NK-92 (cell line): ENCODE measurements around the gene GUCA1A.
A peak's percentile ranks its signal among the peaks of the same experiment; 100 is the strongest.
"Not testable (repeated sequence)": the region's sequence is repeated elsewhere in the genome, so short reads cannot be mapped to it uniquely, and the experiment has no call there.

ENCODE experiments used
- DNase-seq: peaks from one replicate; lab custom pipeline; 2025; ENCODE audit not compliant: unreplicated experiment; lab: John Stamatoyannopoulos, UW

GUCA1A gene

DNA sequence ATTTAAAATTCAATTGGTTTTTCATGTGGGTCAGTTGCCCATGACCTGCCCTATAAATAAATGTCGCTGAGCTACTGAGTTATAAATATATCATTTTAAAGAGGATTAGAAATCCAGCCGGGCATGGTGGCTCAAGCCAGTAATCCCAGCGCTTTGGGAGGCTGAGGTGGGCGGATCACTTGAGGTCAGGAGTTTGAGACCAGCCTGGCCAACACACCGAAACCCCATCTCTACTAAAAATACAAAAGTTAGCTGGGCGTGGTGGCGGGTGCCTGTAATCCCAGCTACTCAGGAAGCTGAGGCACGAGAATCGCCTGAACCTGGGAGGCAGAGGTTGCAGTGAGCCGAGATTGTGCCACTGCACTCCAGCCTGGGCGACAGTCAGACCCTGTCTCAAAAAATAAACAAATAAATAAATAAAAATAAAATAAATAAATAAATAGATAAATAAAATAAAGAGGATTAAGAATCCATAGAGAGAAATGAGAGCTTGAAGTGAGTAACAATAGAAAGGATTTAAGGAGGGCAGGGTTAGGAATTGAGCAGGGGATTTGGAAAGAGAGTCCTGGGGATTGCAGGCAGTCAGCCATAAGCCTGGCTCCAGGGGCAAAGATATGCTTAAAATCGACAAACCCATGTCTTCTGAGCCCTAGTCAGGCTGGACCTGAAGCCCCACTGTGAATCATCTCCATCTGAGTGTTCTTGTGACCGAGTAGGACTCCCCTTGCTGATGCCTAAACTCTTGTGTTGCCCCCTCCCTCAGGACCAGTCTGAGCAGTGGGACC, 29.2 kb downstream of the GUCA1A start:
- not testable (repeated sequence) for DNase-seq

DNA sequence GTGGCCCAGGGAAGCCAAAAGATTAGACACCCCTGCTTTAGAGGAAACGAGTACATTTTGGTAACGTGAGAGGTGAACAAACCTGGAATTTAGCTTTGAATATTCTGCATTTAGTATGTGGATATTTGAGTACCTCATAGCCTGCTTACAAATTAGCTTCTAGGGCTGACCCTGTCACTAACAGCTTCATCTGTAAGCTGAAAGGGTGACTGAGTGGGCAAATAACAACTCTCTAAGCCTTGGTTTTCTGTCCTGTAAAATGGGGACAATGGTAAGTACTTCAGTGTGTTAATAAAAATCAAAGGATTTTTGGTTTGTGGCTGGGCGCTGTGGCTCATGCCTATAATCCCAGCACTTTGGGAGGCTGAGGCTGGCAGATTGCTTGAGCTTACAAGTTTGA, 30.0 kb downstream of the GUCA1A start:
- no peak for DNase-seq

DNA sequence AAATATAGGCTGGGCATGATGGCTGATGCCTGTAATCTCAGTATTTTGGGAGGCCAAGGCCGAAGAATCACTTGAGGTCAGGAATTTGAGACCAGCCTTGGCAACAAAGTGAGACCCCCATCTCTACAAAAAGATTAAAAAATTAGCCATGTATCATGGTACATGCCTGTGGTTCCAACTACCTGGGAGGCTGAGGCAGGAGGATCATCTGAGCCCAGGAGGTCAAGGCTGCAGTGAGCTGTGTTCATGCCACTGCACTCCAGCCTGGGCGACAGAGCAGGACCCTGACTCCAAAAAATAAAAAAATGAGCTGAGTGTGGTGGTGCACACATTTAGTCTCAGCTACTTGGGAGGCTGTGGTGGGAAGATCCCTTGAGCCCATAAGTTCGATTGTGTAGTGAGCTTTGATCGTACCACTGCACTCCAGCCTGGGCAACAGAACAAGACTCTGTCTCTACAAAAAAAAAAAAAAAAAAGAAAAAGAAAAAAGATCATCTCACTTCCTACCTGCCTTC, 31.7 kb downstream of the GUCA1A start:
- no peak for DNase-seq

DNA sequence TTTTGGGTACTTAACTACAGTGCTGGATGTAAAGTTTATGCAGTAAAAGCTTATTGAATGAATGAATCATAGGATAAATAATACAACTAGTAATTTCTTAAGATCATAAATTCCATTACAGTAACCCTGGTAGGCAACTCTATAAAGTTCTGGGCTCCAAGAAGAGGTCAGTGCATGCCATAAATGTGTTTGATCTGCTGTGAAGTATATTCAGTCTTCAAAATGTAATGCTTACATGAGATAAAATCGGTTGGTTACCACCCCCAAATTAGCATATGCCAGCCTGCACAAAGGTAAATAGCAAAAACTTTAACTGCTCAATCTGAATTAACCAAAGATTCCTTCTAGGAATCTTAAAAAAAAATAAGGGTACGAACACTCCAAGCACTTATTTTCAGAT, 34.4 kb downstream of the GUCA1A start:
- not testable (repeated sequence) for DNase-seq

DNA sequence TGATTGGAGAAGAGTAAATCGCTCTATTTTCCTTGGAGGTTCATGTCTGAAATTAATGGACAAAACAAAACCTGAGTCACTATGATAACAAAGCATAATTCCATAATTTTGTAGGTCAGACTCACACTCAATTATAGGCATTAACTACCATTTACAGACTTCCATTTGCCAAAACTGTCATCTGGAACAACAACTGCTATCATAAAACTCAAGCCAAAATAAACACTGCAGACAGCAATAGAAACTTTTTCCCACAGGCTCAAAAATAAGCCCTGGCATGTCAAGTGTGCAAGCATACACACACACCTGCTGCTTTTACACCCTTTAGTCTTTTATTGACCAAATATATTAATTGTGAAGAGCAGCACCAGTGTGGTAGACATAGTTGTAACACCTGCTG, 37.4 kb downstream of the GUCA1A start:
- DNase-seq, result no peak

DNA sequence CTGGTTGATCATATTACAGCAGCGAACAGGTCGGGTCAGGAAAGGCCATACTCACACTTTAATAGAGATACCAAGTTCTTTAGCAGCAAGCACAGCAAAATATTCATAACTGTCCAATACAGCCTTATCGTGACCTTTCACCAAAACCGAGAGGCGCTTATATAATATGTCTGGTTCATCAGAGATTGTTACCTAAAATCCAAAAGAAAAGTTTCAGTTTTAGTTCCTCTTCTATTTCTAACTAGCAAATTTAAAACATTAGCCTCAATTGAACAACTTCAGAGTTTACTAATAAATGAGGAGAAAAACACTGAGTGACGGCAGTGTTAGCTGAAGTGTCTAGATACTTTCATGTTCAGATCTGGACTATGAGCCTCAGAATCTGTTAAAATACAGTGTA, 38.6 kb downstream of the GUCA1A start:
- no peak for DNase-seq

DNA sequence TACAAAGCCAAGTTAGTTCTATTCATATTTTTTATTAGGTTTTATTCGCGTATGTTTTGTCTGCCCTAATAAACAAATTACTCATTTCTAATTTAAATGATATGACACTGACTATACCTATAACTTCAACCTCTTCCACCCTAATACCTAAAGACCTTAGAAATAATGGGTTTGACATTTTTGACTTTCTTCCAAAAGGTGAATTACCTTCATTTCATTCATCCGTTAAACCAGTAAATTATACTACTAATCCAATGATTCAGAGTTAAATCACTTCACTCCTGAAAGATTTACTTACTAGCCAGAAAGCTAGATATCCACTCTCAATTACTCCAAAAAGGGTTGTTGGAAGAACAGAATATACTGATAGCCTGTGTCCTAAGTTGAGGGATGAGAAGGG, 39.3 kb downstream of the GUCA1A start:
- no peak for DNase-seq

DNA sequence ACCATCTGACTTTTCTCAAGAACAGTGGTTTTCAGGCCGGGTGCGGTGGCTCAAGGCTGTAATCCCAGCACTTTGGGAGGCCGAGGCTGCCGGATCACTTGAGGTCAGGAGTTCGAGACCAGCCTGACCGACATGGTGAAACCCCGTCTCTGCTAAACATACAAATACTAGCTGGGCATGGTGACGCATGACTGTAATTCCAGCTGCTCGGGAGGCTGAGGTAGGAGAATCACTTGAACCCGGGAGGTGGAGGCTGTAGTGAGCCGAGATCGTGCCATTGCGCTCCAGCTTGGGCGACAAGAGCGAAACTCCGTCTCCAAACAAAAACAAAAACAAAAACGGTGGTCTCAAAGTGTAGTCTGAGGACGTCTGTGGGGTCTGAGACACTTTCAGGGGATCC, 43.3 kb downstream of the GUCA1A start:
- not testable (repeated sequence) for DNase-seq

DNA sequence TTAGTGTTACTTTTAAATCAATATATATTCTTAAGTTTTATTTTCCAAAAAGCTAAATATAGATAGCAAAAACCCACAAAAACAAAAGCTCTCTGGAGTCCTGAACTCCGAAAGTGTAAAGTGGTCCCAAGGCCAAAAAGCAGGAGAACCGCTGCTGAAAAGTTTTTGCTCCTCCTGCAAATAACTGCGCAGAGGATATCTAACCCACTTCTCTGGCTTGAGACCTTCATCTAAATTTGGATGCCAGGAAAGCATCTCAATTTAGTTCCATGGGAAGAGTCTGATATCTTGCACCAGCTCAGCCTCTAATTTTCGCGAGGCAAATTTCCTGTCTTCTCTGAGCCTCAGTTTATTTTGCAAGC, 44.0 kb downstream of the GUCA1A start:
- DNase-seq, result no peak

DNA sequence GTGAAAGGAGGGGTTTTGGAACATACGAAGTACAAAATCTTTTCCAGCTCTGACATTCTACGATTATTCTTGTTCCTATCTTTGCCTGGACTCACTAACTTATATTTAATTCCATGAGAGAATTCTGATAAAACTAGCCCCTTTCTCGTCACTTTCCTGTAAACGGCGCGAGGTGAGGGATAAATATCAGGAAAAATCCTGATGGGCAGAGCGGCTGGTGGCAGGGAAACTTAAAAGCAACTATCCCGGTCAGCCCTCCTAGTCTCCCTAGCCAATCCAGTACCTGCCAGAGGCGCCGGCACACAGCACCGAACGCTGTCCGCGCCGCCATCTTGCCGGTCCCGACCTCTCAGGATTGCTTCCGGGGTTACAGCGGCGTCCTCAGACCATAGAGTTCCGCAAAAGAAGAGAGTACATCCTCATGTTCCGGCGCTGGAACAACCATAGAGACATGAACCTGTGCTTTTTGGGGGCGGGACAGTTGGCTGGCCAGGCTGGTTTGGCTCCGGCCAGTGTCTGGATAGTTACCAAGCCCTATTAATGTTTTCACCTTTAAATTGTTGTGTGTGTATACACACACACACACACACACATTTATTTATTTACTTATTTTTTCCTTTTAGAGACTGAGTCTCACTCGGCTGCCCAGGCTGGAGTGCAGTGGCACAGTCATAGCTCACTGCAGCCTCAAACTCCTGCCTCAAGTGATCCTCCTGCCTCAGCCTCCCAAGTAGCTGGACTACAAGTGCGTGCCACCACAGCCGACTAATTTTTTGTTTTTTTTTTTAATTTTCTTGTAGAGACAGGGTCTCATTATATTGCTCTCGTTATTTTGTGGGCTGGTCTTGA, 44.6 kb downstream of the GUCA1A start, which contains the start of gene MRPS10:
TSS of gene MRPS10 (minus strand) at position 343 of the 849 bp plus-strand sequence. CDS start at position 331, 12 bp downstream.
- peak; percentile 44 for DNase-seq

DNA sequence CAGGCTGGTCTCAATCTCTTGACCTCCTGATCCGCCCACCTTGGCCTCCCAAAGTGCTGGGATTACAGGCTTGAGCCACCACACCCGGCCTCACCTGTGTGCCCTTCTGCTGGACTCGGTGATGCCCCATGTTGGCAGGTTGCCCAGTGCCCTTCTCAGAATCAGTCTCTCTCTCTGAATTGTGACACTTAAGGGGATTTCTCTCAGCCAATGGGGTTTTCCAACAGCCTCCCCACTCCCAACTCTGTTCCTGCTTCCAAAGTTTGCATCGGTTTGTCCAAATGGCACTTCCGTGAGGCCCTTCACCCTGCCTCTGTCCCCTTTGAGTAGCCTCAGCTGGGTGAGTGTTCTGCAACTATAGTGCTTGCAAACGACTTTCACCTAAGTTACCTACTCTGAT, 47.6 kb downstream of the GUCA1A start:
- DNase-seq, result no peak

DNA sequence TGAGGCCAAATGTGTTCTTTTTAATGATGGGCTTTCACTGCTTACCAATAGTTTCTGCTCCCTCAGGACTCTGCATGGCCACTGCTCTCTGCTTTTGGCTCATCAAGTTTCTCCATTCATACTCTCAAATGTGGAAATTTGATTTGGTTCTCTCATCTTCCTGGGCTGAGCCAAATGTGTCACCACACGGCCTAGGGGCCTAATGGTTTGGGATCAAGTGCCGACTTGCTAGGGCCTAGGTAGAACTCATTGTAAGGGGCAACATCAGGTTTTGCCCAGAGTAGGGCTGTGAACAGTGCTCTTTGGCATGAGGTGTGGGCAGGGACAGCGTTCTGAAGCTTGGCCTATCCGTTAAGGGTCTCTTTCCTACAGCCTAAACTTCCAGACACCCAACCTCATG, 48.4 kb downstream of the GUCA1A start:
- DNase-seq, result no peak

DNA sequence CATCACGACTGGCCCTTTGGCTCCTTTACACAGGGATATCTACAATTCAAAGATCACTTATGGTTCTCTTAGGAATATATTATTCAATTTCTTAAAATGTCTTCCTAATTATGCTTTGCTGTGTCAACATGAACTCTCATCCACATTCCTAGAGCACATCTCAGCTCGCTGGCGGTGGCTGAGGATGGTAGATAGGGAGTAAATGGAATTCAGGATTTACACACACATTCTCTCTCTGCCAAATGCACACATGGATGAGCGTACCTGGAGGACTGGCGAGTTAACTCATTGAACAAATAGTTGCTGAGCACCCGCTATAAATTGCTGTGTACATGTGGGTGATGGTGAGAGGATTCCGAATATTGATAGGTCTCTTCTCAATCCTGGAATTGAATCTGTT, 49.3 kb downstream of the GUCA1A start:
- DNase-seq, result no peak

DNA sequence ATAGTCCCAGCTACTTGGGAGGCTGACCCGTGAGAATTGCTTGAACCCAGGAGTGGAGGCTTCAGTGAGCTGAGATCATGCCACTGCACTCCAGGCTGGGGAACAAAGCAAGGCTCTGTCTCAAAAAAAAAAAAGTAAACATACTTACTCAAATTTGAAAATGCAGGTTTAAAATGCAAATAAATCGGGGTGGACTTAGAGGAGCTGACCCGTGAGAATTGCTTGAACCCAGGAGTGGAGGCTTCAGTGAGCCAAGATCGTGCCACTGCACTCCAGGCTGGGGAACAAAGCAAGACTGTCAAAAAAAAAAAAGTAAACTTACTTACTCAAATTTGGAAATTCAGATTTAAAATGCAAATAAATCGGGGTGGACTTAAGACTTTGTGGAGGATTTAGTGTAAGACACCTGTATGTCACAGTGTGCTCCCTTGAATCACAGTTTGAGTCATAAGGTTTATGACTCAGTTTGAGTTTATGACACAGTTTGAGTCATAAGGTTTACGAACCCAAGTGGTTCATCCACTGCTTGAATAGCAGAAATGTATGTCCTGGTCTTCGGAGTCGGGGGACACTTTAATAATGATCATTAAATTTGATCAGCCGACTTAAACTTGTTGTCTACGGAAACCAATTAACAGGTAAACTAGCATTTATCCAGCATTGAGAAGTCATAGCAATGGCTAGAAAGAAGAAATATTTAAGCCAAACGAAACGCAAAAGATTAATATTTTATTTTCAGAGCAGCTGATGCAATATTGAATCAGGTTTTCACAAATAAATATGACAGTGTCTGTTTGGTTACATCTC, 51.3 kb downstream of the GUCA1A start:
- no peak for DNase-seq

DNA sequence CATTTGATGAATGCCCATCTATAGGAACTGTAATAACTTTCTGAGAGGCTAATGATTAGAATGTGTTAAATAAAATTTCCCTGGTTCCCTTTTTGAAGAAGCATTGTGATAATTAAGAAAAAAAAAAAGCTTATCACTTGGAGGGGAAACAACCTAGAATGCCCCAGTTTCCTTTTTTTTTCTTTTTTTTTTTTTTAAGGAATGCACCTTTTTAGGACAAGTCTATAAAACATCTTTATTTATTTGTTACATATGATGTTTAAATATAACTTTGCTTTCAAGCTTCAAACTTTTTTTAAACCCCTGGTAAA, 51.8 kb downstream of the GUCA1A start:
- DNase-seq, result no peak

DNA sequence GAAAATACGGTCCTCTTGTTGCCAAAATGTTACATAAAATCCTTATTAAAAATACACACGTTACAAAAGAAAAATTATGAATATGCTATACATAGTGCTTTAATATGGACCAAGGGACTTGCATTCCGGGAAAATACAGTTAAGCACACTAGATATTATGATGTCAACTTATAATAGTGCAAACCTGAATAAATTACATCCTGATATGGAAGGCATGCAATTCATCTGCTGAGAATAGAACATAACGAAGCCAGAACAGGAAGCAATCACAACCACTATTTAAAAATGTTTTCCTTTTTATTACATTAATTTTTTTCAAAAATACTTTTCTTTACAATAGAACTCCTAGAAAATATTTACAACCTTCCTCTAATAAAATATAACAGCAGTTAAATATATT, 52.3 kb downstream of the GUCA1A start:
- no peak for DNase-seq

DNA sequence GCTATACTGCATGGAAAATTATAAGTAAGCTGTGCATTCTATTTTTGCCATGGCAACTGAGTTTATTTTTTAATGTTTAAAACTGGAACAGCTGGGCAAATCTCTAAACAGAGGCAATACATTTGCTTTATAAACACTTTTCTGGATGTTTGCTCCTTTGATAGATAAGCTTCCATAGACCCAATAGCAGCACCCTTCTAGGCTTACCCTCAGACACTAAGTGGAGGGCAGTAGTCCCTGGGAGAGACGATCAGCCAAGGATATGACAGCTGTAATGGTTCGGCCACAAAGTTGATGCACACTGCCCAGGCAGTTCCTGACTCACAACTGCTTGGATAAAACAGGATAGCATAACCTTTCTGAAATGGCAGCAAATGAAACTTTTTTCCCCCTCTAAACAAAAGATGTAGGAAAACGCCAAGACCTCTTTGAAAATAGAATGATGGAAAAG, 53.0 kb downstream of the GUCA1A start:
- no peak for DNase-seq

DNA sequence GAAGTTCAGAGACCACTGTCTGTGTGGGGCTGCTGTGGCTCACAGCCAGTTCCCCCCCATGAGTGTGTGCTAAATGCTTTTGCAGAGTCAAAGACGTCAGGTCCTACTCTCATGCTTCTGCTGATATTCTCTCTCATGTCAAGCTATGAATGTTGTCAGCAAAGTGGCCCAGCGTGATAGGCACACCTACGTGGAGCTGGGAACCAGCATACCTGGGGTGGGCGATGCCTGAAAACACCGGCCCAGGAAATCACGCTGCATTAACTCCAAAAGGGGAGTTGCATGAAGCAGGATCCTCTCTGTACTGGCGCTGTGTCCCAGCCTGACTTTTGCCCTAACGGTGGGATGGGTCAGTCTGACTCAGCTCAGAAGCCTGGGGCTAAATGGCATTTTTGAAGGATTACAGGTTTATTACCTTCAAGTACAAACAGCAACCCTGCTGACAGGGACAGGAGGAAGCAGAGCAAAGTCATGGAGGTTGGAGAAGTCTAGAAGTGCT, 53.5 kb downstream of the GUCA1A start:
- DNase-seq, result no peak

DNA sequence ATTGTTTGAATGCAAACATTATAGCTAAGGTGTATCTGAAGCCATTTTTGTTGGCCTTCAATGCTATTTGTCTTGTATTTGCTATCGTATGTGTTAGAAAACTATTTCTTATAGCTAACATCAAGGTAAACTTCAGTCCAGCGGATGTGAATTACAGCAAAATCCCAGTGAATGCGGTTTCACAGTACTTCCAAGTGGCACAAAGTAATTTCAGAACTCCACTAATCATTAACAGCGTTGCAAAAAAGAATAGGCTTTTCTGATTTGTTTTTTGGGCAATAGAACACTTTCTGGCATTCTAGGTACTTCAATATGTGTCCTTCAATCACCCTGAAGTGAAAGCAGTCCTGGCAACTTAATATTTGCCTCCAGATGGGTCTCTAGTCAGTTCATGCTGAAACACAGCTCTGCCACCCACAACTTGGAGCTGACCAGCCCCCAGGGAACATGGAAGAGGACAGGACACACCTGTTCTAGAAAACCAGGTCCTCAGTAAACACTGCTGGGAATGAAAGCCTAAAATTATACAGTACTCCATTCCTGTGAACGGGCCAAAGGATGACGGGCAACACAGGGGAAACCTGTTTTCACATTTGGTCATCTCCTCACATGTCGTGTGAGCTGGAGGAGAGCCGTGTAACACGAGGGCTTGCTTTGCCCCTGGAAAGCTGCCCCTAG, 54.1 kb downstream of the GUCA1A start:
- no peak for DNase-seq

DNA sequence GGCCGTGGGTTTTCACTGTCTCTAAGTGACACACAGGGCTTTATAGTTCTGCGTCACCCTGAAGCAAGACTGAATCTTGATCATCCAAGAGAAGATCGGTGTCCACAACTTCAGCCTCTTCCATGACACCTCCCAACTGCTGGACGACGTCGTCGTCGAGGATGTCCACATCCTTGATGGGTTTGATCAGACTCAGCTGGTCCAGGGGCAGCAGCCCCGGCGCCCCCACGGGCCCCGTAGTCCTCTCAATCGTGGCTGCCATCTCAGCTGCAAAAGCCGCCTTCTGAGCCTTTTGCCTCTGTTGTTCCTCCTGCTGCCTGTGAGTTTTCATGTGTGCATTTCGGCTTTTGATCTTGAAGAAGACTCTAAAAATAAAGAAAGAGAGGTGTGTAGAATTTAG, 55.1 kb downstream of the GUCA1A start:
- no peak for DNase-seq
